Gastroesophageal sphincter (tissue), 4 donors: ENCODE measurements around the gene PPP2R5C. TPM values are rescaled to one million over a fixed set of nuclear protein-coding genes. Genes with fewer than 3 reads are reported as not detected.

ENCODE experiments used
- ATAC-seq: fragments of 150-250 bp; one replicate; pipeline ENCODE4 v1.9.1; 2016; ENCODE audit warnings: mild to moderate bottlenecking, moderate library complexity
- H3K27ac ChIP-seq, 4 donors: fragments of 200-600 bp; sonication (generic) in 3 of 4; 1 replicate in 3 of 4; 2 replicates in 1 of 4; pipeline ENCODE4 v1.5.1; 2016 to 2019
- H3K27me3 ChIP-seq: fragments of 200-600 bp; sonication (generic); one replicate; pipeline ENCODE4 v1.5.1; 2019
- H3K36me3 ChIP-seq, 2 donors: fragments of 200-600 bp; sonication (generic); one replicate each; pipeline ENCODE4 v1.5.1; 2019; ENCODE audit warnings: control low read depth in 1 of 2
- H3K4me1 ChIP-seq, 3 donors: fragments of 200-600 bp; sonication (generic); 1 replicate in 2 of 3; 2 replicates in 1 of 3; pipeline ENCODE4 v1.5.1; 2016 to 2019; ENCODE audit warnings: control low read depth in 2 of 3
- H3K4me3 ChIP-seq, 2 donors: fragments of 200-600 bp; sonication (generic); one replicate each; pipeline ENCODE4 v1.5.1; 2019; ENCODE audit warnings: mild to moderate bottlenecking in 1 of 2, moderate library complexity in 1 of 2
- H3K9me3 ChIP-seq, 3 donors: fragments of 200-600 bp; sonication (generic); one replicate each; pipeline ENCODE4 v1.5.1; 2017 to 2019; ENCODE audit warnings: control low read depth in 2 of 3
- CTCF ChIP-seq, 4 experiments: fragments of 200-600 bp in 2 of 4; fragments of 450-650 bp in 2 of 4; sonication (generic) in 1 of 4; IDR thresholded peaks; one replicate each; pipeline ENCODE4 v1.5.1; 2017 to 2019; ENCODE audit warnings: antibody characterized with exemption in 4 of 4, mild to moderate bottlenecking in 2 of 4, moderate library complexity in 2 of 4
- EP300 ChIP-seq: sonication (generic); formaldehyde crosslinking; IDR thresholded peaks from one replicate; pipeline ENCODE4 v1.6.1; 2017; ENCODE audit warnings: antibody characterized with exemption, mild to moderate bottlenecking
- POLR2A ChIP-seq, 2 donors: fragments of 450-650 bp; IDR thresholded peaks; one replicate each; pipeline ENCODE4 v1.6.1; 2017; ENCODE audit warnings: antibody characterized with exemption in 2 of 2, mild to moderate bottlenecking in 2 of 2, moderate library complexity in 1 of 2
- POLR2AphosphoS5 ChIP-seq: sonication (generic); formaldehyde crosslinking; IDR thresholded peaks from one replicate; pipeline ENCODE4 v1.6.1; 2017; ENCODE audit warnings: antibody characterized with exemption
- WGBS, 2 donors: methylation state at CpG; one replicate each; pipeline ENCODE4 v1.1.5; 2018; ENCODE audit warnings: low coverage in 1 of 2; 5-methylcytosine and 5-hydroxymethylcytosine counted together
- total RNA-seq, 4 donors: library from RNA; depleted of rRNA; stranded (reverse); fragments of >200 nt; gene quantifications; one replicate each; pipeline ENCODE4 v1.1.0, GENCODE V29; 2016

PPP2R5C gene
- total RNA-seq, 4 donors from 2014 or later = 123 to 199 (median 131) TPM

GRCh38 chr14:101955695-101956161, 194.2 kb downstream of the PPP2R5C start:
- no peaks in the 10 kb centered on the region for H3K9me3 ChIP-seq
- H3K27ac ChIP-seq = no peak overlapping the region
- no peak for ATAC-seq
- WGBS, 2 donors = 71 to 100% methylated on average over 3 to 4 of the region's 34 CpGs
- H3K27me3 ChIP-seq = no peaks in the 10 kb centered on the region
- TF ChIP-seq POLR2A (IDR thresholded peaks at IDR 0.05) = no peak
- TF ChIP-seq CTCF (IDR thresholded peaks at IDR 0.05) = no peak
- no peak for TF ChIP-seq EP300
- TF ChIP-seq POLR2AphosphoS5 = no peak
- H3K4me1 ChIP-seq = peaks cover 0 to under 1% (median 0%) of the 10 kb centered on the region in 3 donors
- no peak overlapping the region for H3K4me3 ChIP-seq
- H3K36me3 ChIP-seq = no peaks in the 10 kb centered on the region

GRCh38 chr14:101956179-101956885, 194.8 kb downstream of the PPP2R5C start:
- H3K27ac ChIP-seq = no peak overlapping the region
- WGBS, 2 donors = 70% methylated on average over 9 of the region's 25 CpGs; no CpG with 5 or more reads in 1 of the 2 donors
- no peak for ATAC-seq
- peaks cover 0 to 3% (median 0%) of the 10 kb centered on the region in 3 donors for H3K4me1 ChIP-seq
- no peaks in the 10 kb centered on the region for H3K27me3 ChIP-seq
- H3K36me3 ChIP-seq = no peaks in the 10 kb centered on the region
- no peak overlapping the region for H3K4me3 ChIP-seq
- no peak for TF ChIP-seq POLR2AphosphoS5
- TF ChIP-seq CTCF (IDR thresholded peaks at IDR 0.05) = no peak
- no peak for TF ChIP-seq EP300
- TF ChIP-seq POLR2A (IDR thresholded peaks at IDR 0.05) = no peak
- no peaks in the 10 kb centered on the region for H3K9me3 ChIP-seq

- Histone ChIP-seq H3K27me3 (no peaks in the 10 kb centered on the region), H3K27ac (no peak overlapping the region), H3K4me1 (peaks cover 0 to 16% (median 0%) of the 10 kb centered on the region in 3 donors), H3K4me3 (no peak overlapping the region), H3K9me3 (no peaks in the 10 kb centered on the region), H3K36me3 (no peaks in the 10 kb centered on the region)
- ATAC-seq = no peak
- 83 to 84% methylated on average over 11 of the region's 13 CpGs for WGBS, 2 donors
- TF ChIP-seq POLR2A (IDR thresholded peaks at IDR 0.05) (no peak), CTCF (IDR thresholded peaks at IDR 0.05) (no peak), POLR2AphosphoS5 (no peak), EP300 (no peak)
Observed at GRCh38 chr14:101957406-101958234, 196.1 kb downstream of the PPP2R5C start.

GRCh38 chr14:101958418-101959180, 197.1 kb downstream of the PPP2R5C start:
- Histone ChIP-seq H3K27me3 (no peaks in the 10 kb centered on the region), H3K4me1 (peaks cover 0 to 25% (median 1%) of the 10 kb centered on the region in 3 donors), H3K4me3 (no peak overlapping the region), H3K27ac (no peak overlapping the region), H3K36me3 (no peaks in the 10 kb centered on the region), H3K9me3 (no peaks in the 10 kb centered on the region)
- no peak for ATAC-seq
- no peak for TF ChIP-seq POLR2A (IDR thresholded peaks at IDR 0.05)
- no peak for TF ChIP-seq CTCF (IDR thresholded peaks at IDR 0.05)
- no peak for TF ChIP-seq EP300
- TF ChIP-seq POLR2AphosphoS5 = no peak
- 66 to 79% methylated on average over 4 to 10 of the region's 11 CpGs for WGBS, 2 donors
